Measurements from ENCODE around the gene SRPRA. TPM values are rescaled to one million over a fixed set of nuclear protein-coding genes. Genes with fewer than 3 reads are reported as not detected.
A peak's percentile ranks its signal among the peaks of the same experiment; 100 is the strongest.

SRPRA gene
- total RNA-seq, 1 donor from 2014 or later, result 61.3 TPM

DNA sequence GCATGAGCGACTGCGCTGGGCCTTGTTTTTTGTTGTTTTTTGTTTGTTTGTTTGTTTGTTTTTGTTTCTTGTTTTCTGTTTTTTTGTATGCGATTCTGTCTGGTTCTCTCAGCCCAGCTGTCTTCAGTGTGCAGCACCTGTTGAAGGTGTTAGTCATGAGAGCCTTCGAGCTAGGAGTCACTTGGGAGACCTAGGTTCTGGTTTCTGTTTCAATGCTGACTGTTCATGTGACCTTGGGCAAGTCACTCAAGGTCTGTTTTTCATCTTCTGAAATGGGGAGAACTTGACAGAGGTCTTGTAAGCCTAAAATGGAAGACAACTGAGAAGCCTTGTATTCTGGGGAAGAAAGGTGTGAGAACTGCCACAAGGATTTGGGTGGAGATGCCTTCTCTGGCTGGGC, 37.0 kb upstream of the SRPRA start:
- H3K36me3 ChIP-seq (ENCODE audit: control insufficient read depth, insufficient read depth, low read length), result no peaks in the 10 kb centered on the region
- DNase-seq (ENCODE audit: low read depth) (no peak), FAIRE-seq (no peak)
- no peaks in the 10 kb centered on the region for H3K27me3 ChIP-seq (ENCODE audit: control insufficient read depth, insufficient read depth, low read length)
- TF ChIP-seq, protein P1, sequence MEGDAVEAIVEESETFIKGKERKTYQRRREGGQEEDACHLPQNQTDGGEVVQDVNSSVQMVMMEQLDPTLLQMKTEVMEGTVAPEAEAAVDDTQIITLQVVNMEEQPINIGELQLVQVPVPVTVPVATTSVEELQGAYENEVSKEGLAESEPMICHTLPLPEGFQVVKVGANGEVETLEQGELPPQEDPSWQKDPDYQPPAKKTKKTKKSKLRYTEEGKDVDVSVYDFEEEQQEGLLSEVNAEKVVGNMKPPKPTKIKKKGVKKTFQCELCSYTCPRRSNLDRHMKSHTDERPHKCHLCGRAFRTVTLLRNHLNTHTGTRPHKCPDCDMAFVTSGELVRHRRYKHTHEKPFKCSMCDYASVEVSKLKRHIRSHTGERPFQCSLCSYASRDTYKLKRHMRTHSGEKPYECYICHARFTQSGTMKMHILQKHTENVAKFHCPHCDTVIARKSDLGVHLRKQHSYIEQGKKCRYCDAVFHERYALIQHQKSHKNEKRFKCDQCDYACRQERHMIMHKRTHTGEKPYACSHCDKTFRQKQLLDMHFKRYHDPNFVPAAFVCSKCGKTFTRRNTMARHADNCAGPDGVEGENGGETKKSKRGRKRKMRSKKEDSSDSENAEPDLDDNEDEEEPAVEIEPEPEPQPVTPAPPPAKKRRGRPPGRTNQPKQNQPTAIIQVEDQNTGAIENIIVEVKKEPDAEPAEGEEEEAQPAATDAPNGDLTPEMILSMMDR (IDR thresholded peaks at IDR 0.05; ENCODE audit: insufficient read depth, low read length, severe bottlenecking), result no peak
- no peak overlapping the region for H3K4me3 ChIP-seq (ENCODE audit: low read depth, low read length)

DNA sequence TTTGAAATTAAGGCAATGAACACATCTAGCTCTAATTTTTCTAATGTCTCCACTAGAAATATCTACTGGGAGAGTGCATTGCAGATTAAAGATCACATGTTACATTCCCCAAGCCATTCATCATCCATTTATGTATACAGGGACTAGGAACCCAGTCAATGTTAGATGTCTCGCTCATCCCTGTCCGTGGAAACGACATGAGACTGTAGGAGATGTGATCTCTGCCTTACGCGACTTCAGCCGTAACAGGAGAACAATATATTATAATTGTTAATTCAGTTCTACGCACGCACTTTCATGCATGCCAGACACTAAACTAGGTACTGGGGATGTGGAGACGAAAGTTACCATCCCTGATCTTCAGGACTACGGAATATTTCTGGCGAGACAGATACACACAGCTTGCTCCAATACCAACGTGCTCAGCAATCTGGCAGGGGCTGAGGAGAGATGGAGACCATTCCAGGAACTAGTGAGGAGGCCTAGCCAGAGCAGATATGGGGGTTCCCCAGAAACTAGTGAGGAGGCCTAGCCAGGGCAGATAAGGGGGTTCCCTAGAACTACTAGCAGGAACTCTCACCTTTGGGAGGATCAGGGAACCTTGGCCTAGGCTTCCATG, 35.9 kb upstream of the SRPRA start:
- TF ChIP-seq, protein P1 (IDR thresholded peaks at IDR 0.05; ENCODE audit: insufficient read depth, low read length, severe bottlenecking), result no peak
- no peak for DNase-seq (ENCODE audit: low read depth)
- Histone ChIP-seq H3K27me3 (ENCODE audit: control insufficient read depth, insufficient read depth, low read length) (no peaks in the 10 kb centered on the region), H3K36me3 (ENCODE audit: control insufficient read depth, insufficient read depth, low read length) (no peaks in the 10 kb centered on the region), H3K4me3 (ENCODE audit: low read depth, low read length) (peak overlapping the region; percentile 87)
- FAIRE-seq, result no peak

DNA sequence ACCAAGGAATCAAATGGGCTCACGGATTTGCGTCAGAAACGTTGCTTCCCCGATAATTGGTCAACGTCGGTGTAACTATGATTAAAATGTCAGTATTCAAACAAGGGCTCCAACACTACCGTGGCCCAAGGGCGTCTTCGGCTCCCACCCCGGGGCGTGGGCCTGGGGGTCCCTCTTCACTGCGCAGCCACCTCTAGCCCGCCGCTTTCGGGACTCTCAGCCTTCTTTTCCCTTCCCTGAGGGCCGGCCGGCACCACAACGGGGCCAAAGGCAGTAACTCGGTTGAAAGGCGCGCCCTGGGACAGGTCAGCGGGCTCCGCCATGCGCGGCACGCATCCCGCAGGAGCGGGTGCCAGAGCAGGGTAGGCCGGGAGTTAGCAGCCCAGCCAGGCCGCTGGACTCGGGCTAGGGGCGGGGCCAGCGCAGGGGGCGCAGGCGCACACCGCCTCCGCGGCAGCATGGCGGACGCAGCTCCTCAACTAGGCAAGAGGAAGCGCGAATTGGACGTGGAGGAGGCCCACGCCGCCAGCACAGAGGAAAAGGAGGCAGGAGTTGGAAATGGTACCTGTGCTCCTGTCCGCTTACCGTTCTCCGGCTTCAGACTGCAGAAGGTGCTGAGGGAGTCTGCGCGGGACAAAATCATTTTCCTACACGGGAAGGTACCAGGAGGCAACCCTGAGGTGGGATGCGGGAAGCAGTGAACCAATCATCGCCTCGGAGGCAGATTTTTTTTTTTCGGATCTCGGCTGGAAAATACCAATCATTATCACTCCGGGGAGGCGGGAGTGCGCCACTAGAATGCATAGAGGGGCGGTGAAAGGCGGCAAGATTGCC, 35.1 kb upstream of the SRPRA start, which contains the start of gene DCPS:
Gene DCPS, plus strand, starts transcription at position 438 of the 834 bp plus-strand sequence. Its CDS starts 21 bp downstream, at position 459.
- H3K36me3 ChIP-seq (ENCODE audit: control insufficient read depth, insufficient read depth, low read length), result no peaks in the 10 kb centered on the region
- no peaks in the 10 kb centered on the region for H3K27me3 ChIP-seq (ENCODE audit: control insufficient read depth, insufficient read depth, low read length)
- peak within 1 kb of the TSS; percentile 87 for H3K4me3 ChIP-seq (ENCODE audit: low read depth, low read length)
- FAIRE-seq, result no peak
- peak; percentile 82 for DNase-seq (ENCODE audit: low read depth)
- TF ChIP-seq, protein P1 (IDR thresholded peaks at IDR 0.05; ENCODE audit: insufficient read depth, low read length, severe bottlenecking), result no peak

DNA sequence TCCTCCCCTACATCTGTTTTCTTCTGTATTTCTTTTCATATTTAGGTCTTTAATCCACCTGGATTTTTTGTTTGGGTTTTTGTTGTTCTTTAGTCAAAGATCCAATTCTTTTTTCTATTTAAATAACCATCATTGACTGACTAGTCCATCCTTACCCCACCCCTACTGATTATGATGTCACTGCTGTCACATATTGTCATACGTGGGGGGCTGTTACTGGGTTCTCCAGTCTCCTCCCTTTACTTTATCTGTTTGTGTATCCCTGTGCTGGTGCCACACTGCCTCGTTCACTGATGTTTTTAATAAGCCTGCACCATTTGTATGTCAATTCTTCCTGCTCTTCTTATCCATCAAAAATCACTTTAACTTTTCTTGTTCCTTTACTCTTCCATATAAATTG, 28.3 kb upstream of the SRPRA start:
- no peak for DNase-seq (ENCODE audit: low read depth)
- H3K36me3 ChIP-seq (ENCODE audit: control insufficient read depth, insufficient read depth, low read length), result peaks cover 1% of the 10 kb centered on the region
- TF ChIP-seq, protein P1 (IDR thresholded peaks at IDR 0.05; ENCODE audit: insufficient read depth, low read length, severe bottlenecking), result no peak
- H3K27me3 ChIP-seq (ENCODE audit: control insufficient read depth, insufficient read depth, low read length), result no peaks in the 10 kb centered on the region
- no peak overlapping the region for H3K4me3 ChIP-seq (ENCODE audit: low read depth, low read length)
- FAIRE-seq, result no peak

DNA sequence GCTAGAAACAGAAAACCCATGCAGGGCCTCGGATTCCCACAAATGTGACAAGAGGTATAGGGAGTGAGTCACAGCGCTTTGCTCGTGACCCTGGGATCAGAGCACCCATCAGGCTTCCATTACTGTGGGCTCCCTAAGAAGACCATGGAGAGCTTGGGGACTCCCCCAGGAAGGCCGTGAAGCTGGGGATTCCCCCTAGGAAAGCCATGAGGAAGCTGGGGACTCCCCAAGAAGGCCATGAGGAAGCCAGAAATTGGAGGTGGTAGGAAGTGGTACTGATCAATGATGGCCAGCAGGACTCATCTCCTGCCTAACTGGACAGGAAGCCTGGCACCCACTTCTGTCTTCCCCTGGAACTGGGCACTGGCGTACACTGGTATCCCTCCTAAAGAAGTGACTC, 25.0 kb upstream of the SRPRA start:
- Histone ChIP-seq H3K36me3 (ENCODE audit: control insufficient read depth, insufficient read depth, low read length) (peaks cover 1% of the 10 kb centered on the region), H3K27me3 (ENCODE audit: control insufficient read depth, insufficient read depth, low read length) (no peaks in the 10 kb centered on the region), H3K4me3 (ENCODE audit: low read depth, low read length) (no peak overlapping the region)
- TF ChIP-seq, protein P1 (IDR thresholded peaks at IDR 0.05; ENCODE audit: insufficient read depth, low read length, severe bottlenecking), result no peak
- FAIRE-seq (no peak), DNase-seq (ENCODE audit: low read depth) (no peak)
